Loucy (cell line): ENCODE data around the gene VGF.

Experiments
- EZH2phosphoT487 ChIP-seq: fragments of 200-600 bp; IDR thresholded peaks from 2 replicates; pipeline ENCODE4 v1.6.1; 2018; ENCODE audit warnings: antibody characterized with exemption, mild to moderate bottlenecking, moderate library complexity, borderline replicate concordance
- TF ChIP-seq, protein P1 (sequence below): fragments of 200-600 bp; sonication (generic); conservative IDR thresholded peaks from 2 replicates; pipeline ENCODE4 v1.5.1; 2014; ENCODE audit warnings: mild to moderate bottlenecking, antibody characterized with exemption, low read length

GRCh38 chr7:101120315-101120714 is 45.1 kb downstream of the VGF start:
- TF ChIP-seq, protein P1, sequence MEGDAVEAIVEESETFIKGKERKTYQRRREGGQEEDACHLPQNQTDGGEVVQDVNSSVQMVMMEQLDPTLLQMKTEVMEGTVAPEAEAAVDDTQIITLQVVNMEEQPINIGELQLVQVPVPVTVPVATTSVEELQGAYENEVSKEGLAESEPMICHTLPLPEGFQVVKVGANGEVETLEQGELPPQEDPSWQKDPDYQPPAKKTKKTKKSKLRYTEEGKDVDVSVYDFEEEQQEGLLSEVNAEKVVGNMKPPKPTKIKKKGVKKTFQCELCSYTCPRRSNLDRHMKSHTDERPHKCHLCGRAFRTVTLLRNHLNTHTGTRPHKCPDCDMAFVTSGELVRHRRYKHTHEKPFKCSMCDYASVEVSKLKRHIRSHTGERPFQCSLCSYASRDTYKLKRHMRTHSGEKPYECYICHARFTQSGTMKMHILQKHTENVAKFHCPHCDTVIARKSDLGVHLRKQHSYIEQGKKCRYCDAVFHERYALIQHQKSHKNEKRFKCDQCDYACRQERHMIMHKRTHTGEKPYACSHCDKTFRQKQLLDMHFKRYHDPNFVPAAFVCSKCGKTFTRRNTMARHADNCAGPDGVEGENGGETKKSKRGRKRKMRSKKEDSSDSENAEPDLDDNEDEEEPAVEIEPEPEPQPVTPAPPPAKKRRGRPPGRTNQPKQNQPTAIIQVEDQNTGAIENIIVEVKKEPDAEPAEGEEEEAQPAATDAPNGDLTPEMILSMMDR, result no peak
- TF ChIP-seq EZH2phosphoT487, result no peak
